Left hindlimb (tissue), 1 donor: ENCODE data around the gene ADGRE3.
A peak's percentile ranks its signal among the peaks of the same experiment; 100 is the strongest.

Experiments used
- DNase-seq: peaks from one replicate; pipeline ENCODE4 v3.0.0-alpha.2; 2018

The ADGRE3 gene, protein sequence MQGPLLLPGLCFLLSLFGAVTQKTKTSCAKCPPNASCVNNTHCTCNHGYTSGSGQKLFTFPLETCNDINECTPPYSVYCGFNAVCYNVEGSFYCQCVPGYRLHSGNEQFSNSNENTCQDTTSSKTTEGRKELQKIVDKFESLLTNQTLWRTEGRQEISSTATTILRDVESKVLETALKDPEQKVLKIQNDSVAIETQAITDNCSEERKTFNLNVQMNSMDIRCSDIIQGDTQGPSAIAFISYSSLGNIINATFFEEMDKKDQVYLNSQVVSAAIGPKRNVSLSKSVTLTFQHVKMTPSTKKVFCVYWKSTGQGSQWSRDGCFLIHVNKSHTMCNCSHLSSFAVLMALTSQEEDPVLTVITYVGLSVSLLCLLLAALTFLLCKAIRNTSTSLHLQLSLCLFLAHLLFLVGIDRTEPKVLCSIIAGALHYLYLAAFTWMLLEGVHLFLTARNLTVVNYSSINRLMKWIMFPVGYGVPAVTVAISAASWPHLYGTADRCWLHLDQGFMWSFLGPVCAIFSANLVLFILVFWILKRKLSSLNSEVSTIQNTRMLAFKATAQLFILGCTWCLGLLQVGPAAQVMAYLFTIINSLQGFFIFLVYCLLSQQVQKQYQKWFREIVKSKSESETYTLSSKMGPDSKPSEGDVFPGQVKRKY

DNA sequence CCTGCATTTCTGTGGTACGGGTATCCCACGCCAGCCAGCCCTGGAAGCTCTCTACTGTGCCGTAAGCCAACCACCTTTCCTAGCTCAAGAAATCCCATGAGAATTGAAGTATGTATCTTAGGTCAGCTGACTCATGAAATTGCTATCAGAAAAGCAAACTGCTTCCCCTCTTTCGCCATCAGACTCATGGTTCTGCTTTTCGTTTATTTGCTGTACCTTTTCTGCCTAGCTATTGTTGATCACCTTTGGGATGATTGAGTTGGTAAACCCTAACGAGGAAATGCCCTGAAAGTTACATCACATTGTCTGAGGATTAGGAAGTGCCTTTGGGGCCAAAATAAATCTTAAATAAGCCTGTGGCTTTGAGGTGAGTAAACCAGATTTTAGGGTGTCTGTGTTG lies at the start of gene ADGRE3:
Gene ADGRE3, minus strand, starts transcription at position 81 of the 400 bp plus-strand sequence. Its CDS starts 74 bp downstream, at position 7.
- no peak for DNase-seq

DNA sequence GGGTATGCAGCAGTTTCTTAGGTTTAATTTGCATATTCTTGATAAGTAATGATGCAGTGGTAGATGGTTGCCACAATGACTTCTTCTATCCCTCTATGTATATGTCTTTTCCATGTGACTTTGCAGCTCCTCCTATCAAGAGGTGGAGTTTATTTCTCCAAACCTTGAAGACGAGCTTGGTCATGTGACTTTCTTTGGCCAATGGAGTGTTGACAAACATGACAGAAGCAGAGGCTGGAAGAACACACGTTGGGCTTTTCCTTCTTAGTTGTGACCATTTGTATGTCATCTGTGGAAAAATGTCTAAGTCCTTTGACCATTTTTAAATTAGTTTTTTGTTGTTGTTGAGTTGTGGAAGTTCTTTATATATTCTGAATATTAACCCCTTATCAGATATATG lies 47.5 kb upstream of the ADGRE3 start:
- DNase-seq: no peak

DNA sequence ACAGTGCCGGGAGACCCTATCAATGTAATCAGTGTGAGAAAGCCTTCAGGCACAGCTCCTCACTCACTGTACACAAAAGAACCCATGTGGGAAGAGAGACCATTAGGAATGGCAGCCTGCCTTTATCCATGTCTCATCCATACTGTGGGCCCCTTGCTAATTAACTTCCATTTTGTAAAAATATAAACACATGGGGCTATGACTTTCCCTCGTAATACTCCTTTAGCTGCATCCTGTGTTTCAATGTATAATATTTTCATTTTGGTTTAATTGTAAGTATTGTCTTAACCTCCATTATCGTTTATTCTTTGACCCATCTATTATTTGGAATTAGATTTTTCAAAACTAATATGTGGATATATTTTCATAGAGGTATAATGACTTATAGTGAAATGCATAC lies 44.5 kb upstream of the ADGRE3 start:
- DNase-seq: no peak

DNA sequence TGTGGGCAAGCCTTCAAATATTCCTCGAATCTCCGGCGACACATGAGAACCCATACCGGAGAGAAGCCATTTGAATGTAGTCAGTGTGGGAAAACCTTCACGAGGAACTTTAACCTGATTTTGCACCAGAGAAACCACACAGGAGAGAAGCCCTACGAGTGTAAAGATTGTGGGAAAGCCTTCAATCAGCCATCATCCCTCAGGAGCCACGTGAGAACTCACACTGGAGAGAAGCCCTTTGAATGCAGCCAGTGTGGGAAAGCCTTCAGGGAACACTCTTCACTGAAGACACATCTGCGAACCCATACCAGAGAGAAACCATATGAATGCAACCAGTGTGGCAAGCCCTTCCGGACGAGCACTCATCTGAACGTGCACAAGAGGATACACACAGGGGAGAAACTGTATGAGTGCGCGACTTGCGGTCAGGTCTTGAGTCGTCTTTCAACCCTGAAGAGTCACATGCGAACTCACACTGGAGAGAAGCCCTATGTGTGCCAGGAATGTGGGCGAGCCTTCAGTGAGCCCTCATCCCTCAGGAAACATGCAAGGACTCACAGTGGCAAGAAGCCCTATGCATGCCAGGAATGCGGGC lies 44.0 kb upstream of the ADGRE3 start:
- DNase-seq: no peak

DNA sequence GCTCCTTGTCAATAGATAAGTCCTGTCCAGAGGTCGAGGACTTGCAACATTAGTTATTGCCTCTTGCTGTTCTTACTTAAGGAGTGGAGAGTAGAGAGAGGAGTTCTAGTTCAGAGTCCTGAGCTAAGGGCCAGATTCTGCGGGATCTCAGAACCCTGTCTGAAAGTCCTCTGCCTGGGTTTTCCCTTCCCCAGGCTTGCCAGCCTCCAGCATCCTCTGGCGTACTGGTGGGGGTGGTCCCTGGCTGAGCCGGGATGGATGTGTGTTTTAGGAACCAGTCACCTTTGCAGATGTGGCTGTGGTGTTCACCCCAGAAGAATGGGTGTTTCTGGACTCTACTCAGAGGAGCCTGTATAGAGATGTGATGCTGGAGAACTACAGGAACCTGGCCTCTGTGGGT lies 41.2 kb upstream of the ADGRE3 start:
- no peak for DNase-seq

DNA sequence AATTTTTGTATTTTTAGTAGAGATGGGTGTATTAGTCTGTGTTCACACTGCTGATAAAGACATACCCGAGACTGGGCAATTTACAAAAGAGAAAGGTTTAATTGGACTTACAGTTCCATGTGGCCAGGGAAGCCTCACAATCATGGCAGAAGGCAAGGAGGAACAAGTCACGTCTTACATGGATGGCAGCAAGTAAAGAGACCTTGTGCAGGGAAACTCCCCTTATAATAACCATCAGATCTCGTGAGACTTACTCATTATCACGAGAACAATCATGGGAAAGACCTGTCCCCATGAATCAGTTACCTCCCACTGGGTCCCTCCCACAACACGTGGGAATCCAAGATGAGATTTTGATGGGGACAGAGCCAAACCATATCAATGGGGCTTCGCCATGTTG lies 29.8 kb upstream of the ADGRE3 start:
- no peak for DNase-seq

DNA sequence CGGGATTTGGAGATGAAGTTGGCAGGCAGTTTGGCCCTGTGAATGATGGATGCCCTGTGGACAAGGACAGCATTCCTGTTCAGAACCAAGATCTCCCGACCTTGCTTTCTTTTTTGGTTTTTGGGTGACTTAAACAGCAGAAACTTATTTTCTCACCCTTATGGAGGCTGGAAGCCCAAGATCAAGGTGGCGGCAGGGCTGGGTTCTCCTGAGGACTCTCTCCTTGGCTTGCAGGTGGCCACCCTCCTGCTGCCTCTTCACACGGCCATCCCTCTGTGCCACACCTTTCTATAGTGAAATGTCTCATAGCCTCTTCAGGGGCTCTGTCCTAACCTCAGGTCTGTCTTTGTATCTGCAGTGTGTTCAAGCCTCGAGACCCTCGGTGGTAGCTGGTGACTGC lies 29.2 kb upstream of the ADGRE3 start:
- no peak for DNase-seq

DNA sequence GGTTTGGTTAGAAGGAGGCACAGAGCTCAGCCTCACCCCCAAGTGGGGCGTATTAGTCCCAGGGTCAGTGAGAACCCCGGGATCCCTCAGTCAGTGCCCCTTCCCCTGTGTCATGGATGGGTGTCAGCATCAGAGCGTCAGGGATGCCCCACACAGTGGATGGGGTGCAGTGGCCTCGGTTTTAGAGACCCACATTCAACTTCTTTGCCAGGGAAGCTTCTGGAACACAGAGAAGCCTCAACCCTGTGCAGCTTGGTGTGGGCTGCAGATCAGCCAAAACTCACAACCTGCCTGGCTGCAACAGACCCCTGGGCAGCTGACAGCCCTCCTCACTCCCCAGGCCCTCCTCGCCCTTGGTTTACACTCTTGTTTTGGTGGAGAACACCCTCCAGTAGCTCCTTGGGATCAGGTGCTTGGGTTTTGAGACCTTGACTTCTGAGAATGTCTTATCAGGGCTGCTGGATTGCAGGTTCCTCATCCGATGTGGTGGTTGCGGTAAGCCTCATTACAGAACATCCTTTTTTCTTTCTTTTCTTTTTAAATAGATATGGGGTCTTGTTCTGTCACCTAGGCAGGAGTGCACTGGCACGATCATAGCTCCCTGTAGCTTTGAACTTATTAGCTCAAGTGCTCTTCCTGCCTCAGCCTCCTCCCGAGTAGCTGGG lies 26.2 kb upstream of the ADGRE3 start:
- no peak for DNase-seq

DNA sequence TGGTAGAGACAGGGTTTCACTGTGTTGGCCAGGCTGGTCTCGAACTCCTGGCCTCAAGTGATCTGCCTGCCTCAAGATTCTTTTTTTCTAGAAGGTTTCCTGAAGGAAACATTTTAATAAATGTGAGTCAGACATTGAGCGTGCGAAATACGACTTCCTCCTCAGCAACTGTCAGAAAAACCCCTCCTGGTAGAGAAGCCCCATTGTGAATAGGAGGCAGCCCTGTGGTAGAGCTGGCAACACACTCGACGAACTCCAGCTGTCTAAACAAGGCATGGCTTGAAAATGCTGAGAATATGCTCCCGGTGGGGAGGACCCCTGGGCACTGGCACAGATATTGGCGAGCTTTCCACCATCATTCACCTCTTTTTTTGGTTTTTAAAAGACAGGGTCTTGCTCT lies 25.0 kb upstream of the ADGRE3 start:
- DNase-seq: no peak

DNA sequence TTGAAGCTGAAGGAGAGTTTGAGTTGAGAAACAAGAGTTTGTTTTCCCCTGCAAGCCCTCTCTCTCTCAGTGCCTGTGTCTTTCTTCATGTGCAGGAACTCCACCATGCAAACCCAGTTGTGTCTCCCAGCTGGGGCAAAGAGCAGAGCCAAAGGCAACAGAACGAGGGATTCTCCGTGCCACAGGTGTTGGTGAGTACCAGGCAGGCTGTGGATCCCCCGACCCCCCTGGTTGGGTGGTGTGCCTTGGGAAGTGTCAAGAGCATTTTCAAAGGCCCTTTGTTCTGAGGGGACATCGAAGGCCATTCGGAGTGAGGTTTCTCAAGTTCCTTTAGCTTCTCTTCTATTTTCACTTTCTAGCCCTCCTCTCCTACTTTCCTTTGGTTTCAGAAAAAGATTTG lies 20.8 kb upstream of the ADGRE3 start:
- DNase-seq: no peak

DNA sequence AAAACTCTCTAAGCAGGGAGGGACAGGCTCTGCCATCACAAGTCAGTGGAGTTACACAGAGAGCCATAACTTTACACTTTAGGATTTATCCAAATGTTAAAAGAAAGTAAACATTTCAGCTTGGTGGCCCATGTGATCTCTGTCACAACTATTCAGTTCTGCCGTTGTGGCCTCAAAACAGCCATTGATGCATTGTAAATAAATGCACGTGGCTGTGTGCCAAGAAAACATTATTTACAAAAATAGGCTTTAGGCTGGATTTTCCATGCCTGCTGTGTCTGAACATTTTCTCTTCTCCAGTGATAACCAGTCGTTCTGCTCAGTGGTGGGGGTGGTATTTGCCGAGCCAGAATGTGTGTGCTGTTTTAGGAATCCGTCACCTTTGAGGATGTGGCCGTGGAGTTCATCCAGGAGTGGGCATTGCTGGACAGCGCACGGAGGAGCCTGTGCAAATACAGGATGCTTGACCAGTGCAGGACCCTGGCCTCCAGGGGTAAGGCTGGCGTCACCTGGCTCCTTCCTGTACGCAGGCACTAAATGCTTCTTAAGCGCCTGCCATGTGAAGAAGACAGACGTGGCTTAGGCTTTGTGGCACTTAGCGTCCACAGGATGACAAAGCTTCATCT lies 20.1 kb upstream of the ADGRE3 start:
- no peak for DNase-seq

DNA sequence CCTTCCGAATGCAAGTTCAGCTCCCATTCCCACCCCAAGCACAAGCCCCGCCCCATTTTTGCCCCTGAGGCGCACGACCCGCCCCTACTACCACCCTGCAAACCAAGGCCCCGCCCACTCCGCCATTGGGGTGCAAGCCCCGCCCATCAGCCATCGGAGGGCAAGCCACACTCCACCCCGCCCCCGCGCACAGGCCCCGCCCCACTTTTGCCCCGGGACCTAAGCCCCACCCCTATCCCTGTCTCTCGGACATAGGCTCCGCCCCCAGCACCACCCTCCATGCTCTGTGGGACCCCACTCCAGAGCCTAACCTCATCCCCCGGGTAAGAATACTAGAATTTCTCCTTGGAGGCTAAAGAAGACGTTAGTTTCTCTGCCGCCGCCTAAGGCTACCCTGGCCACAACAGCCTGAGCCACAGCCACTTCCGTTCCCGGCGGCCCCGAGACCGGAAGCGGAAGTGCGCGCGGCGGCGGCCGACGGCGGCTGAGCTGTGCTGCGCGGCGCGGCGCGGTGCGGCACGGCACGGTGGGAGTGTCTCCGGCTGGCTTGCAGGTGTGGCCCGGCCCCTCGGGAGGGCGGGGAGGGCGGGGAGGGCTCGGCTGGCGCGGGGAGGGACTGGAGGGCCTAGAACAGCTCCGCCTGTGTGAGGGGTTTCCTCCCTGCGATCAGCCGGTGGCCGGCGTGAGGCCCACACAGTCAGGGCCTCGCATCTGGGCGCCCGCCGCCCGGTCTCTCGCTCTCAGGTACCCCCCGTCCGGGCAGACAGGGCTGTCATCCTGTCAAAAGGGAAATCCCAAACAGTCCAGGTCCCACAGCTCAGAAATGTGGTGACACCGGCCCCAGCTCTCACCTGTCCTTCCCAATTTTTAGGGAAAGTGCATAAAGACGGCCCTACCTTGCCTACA lies 15.2 kb upstream of the ADGRE3 start, which contains the start of gene ZNF333:
Gene ZNF333, plus strand, starts transcription at position 451 of the 906 bp plus-strand sequence. CDS start 3,444 bp downstream, outside the sequence.
- DNase-seq: peak; percentile 95

DNA sequence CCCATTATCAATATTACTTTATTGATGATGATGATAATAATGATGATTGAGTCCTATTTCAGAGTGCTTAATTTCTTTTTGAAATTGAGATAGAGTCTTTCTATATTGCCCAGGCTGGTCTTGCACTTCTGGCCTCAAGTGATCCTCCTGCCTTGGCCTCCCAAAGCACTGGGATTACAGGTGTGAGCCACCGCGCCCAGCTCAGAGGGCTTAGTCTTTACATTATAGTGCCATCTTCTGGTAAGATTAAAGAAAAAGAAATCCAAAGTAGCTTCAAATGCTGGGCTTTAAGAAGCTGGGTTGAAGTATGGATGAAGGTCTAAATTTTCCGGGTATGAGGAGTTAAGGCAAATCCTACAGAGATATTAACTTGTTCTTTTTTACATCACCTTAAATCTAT lies 11.8 kb upstream of the ADGRE3 start:
- no peak for DNase-seq

DNA sequence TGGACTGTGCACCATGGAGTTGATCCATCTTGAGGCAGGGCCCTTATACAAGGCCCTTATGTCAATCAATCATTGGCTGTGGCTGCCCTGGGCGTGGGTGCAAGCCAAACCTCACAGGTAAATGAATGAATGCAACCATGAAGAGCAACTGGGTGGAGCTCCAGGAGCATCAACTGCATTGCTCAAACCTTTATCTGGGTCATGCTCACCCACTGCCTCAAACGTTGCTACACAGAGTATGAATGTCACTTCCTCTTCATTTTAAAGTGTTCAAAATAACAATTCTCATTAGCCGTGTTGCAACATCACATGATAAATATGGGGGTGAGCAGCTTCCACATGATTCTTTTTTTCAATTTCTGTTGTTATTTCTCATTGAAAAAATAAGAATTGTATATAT lies 8.8 kb upstream of the ADGRE3 start:
- no peak for DNase-seq

DNA sequence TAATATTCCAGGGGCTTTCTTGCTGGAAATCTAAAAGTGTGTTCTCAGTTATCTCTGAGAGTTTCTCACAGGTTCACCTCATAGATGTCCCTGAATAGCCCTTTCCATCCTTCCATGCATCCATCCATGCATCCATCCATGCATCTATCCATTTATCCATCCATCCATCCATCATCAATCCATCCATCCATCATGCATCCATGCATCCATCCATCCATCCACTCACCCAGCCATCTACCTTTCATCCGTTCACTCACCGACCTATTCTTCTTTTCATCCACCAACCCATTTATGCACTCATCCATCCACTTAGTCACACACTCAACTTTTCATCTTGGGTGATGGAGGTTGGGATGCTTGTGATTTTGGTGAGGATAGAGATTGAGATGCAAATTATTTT lies 7.4 kb upstream of the ADGRE3 start:
- DNase-seq: no peak

DNA sequence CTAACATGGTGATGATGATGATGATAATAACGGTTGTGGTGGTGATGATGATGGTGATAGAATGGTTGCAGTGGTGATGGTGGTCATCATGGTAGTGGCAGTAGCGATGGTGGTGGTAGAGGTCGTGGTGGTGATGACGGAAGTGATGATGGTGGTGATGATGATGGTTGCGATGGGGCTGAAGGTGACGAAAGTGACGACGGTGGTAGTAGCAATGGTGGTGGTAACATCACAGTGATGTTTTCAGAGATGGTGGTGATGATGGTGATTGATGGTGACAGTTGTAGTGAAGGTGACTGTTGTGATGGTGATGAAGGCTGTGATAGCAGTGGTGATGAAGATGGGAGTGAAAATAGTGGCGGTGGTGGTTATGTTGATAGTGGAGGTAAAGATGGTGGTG lies 3.6 kb upstream of the ADGRE3 start:
- no peak for DNase-seq

DNA sequence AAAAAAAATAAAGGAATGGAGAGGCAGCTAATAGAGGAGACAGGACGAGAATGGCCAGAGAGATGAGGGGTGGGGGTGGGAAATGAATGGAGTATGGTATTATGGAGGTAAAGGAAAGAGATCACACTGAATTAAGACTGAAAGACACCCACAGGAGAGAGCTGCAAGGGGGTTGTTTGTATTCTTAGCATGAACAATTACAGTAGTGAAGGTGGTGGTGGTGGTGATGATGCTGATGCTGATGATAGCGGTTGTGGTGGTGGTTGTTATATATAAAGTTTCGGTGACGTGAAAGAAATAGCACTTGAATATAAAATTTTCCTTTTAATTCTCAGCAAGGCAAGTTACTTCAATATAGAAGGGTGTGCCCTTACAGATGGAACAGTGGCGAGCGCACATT lies 2.8 kb upstream of the ADGRE3 start:
- no peak for DNase-seq

DNA sequence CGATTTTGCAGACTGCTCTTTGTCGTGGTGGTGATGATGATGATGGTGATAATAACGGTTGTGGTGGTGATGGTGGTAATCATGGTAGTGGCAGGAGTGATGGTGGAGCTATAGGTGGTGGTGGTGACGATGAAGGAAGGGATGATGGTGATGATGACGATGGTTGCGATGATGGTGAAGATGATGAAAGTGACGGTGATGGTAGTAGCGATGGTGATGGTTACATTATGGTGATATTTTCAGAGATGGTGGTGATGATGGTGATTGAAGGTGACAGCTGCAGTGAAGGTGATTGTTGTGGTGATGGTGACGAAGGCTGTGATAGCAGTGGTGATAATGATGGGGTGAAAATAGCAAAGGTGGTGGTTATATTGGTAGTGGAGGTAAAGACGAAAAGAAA lies 2.1 kb upstream of the ADGRE3 start:
- DNase-seq: no peak

DNA sequence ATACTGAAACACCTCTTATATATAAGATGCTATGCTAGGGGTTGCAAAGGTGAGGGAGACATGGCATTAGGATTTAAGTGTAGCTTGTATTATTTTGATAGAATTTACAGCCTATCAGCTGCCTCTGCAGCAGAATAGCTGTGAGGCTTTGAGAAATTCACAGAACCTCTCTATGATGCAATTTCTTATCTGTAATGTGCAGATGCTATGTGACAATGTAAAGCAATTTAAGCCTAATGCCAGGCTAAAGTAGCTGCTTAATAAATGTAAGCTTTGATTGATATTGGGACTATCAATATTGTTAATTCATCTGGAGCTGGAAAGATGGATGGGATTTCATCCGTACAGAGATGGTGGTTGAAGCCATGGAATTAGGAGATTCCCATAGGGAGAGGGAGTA lies 1.6 kb downstream of the ADGRE3 start:
- no peak for DNase-seq

DNA sequence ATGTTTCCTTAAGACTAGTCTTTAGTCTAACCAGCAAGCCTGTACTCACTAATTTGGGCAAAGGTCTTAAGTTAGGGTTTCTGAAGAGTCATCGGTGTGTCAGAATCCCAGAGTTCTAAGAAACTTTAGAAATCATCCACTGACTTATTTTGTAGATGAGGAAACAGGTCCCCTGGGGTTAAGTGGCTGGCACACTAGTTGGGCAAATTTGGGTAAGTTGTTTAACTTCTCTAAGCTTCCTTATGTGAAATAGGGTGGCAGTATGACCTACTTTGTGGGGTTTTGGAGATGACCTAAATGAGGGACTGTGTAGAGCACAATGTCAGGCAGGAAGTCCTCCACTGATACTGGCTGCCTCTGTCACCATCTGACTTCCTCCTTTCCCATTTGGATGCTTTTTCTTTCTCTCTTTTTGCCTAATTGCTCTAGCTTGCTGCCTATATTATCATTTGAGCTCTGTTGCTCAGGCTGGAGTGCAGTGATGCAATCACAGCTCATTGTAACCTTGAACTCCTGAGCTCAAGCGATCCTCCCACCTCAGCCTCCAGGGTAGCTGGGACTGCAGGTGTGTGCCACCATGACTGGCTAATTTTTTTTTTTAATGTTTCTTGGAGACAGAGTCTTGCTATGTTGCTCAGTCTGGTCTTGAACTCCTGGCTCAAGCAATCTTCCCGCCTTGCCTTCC lies 2.3 kb downstream of the ADGRE3 start:
- DNase-seq: no peak

DNA sequence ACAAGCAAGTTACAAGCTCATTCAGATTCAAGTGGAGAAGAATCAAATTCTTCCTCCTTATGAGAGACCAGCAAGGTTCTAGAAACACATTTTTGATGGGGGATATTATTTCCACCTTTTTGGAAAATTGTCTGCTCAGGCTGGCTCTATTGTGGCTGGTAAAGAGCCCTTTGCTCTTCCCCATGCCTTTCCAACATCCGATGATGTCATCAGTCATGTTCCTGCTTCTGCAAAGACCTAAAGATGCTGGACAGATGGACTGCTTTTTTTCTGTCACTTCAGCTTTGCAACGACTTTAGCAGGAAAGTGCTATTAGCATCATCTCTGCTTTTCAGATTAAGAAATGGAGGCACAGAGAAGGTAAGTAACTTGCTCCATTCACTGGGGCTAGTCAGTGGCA lies 4.2 kb downstream of the ADGRE3 start:
- no peak for DNase-seq
